GM19455 (cell line): ENCODE measurements around the gene ZSWIM4.

Experiments
- ATAC-seq: cut with Tn5 transposase; IDR thresholded peaks from one replicate; pipeline ENCODE4 v1.9.1; 2021; ENCODE audit not compliant: unreplicated experiment

The ZSWIM4 gene

GRCh38 chr19:13869281-13869680 is 74.0 kb downstream of the ZSWIM4 start:
- no peak for ATAC-seq

- ATAC-seq, result no peak
Measured at GRCh38 chr19:13870873-13871272, 75.6 kb downstream of the ZSWIM4 start.

- no peak for ATAC-seq
Measured at GRCh38 chr19:13872339-13872694, 77.1 kb downstream of the ZSWIM4 start.

GRCh38 chr19:13872695-13873389 is 77.6 kb downstream of the ZSWIM4 start:
- ATAC-seq, result no peak

GRCh38 chr19:13873834-13874515 is 78.7 kb downstream of the ZSWIM4 start:
- ATAC-seq, result no peak

GRCh38 chr19:13875824-13876223 is 80.6 kb downstream of the ZSWIM4 start:
- no peak for ATAC-seq

- no peak for ATAC-seq
Measured at GRCh38 chr19:13876834-13877233, 81.6 kb downstream of the ZSWIM4 start, which contains the start of gene NANOS3. TSS of gene NANOS3 (plus strand) at chr19:13877134. CDS start at chr19:13877249, 115 bp downstream.

GRCh38 chr19:13877303-13877702 is 82.1 kb downstream of the ZSWIM4 start:
- ATAC-seq, result no peak

- peak; percentile 75 for ATAC-seq
Measured at GRCh38 chr19:13880059-13881043, 85.1 kb downstream of the ZSWIM4 start.

GRCh38 chr19:13881251-13881691 is 86.0 kb downstream of the ZSWIM4 start:
- no peak for ATAC-seq
